ENCODE results near the gene SENP5.
"Not testable (repeated sequence)": the region's sequence is repeated elsewhere in the genome, so short reads cannot be mapped to it uniquely, and the experiment has no call there.

The SENP5 gene

GRCh38 chr3:196944037-196944790 is 76.5 kb downstream of the SENP5 start:
- DNase-seq, result not testable (repeated sequence)

DNA sequence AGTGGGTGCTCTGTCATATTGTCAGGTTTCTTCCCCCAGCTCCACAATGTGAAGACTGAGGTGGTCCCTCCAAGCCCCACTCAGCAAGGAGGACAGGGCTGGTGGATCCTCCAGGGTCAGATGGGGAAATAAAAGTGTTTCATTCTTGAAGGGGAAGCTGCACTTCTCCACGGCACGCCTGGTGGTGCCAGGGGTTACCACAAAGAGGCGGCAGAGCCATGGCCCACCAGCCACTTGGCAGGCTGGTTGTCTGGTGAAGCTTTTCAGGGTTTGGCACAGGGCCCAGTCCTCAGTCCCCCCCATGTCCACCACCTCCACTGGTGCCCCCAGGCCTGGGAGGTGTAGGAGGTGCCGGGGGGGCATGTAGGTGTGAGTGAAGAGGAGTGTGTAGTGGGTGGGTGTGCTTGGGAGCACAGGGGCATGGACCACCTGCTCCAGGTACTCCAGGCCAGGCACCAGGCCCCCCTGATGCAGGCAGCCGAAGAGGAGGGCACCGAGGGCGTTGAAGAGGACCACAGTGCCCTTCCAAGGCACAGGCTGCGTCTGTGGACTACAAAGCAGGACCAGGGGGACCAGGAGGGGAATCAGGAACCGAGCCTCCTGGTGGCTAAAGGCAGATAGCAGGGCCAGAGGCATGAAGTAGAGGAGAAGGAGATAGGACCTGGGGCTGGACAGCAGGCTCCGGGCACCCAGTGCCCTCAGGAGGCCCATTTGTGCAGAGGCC is 79.6 kb downstream of the SENP5 start:
- no peak for DNase-seq

GRCh38 chr3:196947860-196948441 is 80.2 kb downstream of the SENP5 start:
- DNase-seq, result no peak

GRCh38 chr3:196948442-196949284 is 80.9 kb downstream of the SENP5 start:
- no peak for DNase-seq

GRCh38 chr3:196949285-196949619 is 81.5 kb downstream of the SENP5 start:
- DNase-seq, result no peak

DNA sequence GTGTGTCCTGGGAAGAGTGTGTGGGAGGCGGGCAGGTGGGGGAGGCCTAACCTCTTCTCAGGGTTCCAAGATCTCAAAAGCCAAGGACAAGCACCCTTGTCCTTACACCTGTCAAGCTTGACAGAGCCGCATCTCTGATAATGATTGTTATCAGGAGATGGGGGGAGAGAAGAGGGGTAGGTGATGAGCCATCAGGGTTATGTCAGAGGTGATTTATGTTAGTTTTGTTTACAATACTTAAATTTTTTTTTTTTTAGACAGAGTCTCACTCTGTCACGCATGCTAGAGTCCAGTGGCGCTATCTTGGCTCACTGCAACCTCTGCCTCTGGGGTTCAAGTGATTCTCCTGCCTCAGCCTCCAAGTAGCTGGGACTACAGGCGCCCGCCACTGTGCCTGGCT is 82.0 kb downstream of the SENP5 start:
- DNase-seq, result no peak

DNA sequence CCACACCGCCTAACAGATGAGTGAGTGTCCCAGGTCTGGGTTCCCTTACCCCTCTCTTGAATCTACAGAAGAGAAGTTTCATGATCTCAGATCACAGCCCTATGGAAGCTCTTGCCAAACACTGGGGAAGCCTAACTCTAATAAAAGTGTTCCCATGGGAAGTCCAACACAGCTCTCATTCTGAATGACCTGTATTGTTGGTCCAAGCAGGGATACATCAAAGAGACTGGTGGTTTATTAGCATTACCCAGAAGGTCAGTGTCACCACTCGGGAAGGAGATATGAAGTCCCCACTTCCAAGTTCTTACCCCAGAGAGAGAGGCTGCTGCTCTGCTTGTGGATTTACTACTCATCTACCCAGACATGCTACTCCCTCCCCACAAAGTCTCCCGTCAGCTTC is 83.7 kb downstream of the SENP5 start:
- DNase-seq, result no peak

DNA sequence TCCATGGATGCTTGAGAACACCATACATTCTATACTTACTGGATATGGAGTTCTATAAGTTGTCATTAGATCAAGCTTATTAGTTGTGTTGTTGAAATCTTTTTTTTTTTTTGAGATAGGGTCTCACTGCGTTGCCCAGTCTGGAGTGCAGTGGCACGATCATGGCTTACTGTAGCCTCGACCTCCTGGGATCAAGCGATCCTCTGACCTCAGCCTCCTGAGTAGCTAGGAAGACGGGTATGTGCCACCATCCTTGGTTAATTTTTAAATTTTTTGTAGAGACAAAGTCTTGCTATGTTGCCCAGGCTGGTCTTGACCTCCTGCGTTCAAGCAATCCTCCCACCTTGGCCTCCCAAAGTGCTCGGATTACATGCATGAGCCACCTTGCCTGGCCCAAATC is 87.1 kb downstream of the SENP5 start:
- no peak for DNase-seq

DNA sequence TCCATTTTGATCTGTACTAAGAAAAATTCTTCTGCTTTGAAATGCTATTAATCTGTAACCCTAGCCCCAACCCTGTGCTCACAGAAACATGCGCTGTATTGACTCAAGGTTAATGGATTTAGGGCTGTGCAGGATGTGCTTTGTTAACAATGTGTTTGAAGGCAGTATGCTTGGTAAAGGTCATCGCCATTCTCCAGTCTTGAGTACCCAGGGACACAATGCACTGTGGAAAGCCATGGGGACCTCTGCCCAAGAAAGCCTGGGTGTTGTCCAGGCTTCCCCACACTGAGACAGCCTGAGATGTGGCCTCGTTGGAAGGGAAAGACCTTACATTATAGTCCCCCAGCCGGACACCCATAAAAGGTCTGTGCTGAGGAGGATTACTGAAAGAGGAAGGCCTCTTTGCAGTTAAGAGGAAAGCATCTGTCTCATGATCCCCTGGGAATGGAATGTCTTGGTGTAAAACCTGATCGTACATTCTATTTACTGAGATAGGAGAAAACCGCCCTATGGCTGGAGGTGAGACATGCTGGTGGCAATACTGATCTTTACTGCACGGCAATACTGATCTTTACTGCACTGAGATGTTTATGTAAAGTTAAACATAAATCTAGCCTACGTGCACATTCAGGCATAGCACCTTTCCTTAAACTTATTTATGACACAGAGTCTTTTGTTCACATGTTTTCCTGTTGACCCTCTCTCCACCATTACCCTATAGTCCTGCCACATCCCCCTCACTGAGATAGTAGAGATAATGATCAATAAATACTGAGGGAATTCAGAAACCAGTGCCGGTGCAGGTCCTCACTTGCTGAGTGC is 94.6 kb downstream of the SENP5 start:
- no peak for DNase-seq

GRCh38 chr3:196962930-196963630 is 95.4 kb downstream of the SENP5 start:
- DNase-seq, result no peak

DNA sequence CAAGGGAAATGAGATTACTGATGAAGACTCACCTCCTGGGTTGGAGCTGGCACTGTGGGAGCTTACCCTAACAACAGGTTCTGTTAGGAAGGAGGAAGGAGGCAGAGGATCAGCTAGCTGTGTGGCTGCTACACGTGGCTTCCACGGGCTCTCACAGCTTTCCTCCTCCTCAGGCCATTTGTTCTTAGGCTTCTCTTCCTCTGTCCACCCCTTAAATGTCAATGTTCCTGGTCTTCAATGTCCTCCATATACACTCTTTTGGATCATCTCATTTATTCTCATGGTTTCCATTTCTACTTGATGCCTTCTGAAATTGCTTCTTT is 95.9 kb downstream of the SENP5 start:
- DNase-seq, result no peak

DNA sequence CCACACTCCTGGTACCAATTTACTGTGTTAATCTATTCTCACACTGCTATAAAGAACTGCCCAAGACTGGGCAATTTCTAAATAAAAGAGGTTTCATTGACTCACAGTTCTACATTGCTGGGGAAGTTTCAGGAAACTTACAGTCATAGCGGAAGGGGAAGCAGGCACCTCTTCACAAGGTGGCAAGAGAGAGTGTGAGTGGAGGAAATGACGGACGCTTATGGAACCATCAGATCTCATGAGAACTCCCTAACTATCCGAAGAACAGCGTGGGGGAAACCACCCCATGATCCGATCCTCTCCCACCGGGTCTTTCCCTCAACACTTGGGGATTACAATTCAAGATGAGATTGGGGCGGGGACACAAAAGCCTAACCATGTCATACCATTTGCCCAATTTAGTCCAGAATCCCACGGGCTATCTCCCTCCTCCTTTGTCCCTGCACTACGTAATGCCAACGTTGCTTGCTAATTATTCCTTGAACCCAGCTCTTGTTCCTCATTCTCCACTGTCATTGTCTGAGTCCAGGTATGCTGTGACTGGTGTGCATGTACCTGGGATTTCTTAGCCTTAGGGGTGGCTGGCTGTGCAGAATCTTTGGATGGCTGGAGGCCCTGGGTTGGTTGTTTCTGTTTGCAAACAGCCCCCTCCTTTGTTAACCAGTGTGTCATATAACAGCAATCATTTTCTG is 97.5 kb downstream of the SENP5 start:
- no peak for DNase-seq

DNA sequence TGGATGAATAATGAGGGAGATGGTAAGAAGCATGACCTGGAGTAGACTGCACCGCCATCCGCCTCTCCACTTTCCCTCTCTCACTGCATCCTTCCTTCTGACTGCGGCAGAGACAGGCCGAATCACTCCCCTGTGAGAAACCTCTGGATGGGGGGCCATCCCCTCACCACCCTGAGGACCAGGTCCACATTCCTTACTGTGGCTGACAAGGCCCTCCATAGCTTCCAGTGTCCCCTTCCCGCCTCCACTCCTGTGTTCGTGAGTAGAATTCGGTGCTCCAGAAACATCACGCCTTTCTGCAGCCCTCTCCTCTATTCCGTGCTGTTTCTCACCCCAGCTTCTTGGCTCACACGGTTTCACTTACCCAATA is 98.1 kb downstream of the SENP5 start:
- DNase-seq, result no peak

- DNase-seq, result no peak
Observed at GRCh38 chr3:196966526-196967401, 99.0 kb downstream of the SENP5 start.

DNA sequence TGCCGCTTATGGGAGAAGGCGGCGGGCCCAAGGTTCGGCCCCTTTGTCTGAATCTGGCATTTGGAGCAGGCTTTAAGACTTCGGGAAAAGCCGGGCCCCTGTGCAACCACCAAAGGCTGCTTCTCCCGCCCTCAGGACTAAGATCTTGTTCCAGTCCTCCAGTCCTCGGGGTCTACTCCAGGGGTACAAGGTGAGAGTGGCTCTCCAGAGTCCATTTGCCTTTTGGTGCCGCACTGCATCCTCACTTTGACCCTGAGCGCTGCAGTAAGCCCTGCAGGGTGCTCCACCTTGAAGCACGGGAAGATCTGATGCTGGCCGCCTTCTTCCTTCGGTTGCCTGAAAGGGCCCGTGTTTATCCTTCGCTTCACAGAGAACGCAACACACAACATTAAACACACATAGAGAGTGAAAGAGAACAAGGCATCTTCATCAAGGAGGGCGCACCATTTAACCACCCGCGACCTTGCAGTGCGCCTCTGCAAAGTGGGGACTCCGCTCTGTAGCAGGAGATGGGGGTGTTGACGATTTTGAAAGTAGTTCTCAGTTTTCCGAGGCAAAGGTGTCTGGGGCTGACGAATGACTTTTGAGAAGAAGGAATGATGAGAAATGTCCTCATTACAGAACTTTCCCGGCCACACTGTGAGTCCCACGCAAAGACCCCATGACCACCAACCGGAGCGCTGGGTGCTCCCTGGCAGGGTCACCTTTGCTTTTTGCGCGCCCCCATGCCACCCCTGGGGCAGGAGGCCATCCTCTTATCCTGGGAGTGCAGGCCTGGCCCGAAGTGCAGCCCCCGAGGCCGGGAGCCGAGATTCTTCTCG is 99.9 kb downstream of the SENP5 start:
- DNase-seq, result no peak

DNA sequence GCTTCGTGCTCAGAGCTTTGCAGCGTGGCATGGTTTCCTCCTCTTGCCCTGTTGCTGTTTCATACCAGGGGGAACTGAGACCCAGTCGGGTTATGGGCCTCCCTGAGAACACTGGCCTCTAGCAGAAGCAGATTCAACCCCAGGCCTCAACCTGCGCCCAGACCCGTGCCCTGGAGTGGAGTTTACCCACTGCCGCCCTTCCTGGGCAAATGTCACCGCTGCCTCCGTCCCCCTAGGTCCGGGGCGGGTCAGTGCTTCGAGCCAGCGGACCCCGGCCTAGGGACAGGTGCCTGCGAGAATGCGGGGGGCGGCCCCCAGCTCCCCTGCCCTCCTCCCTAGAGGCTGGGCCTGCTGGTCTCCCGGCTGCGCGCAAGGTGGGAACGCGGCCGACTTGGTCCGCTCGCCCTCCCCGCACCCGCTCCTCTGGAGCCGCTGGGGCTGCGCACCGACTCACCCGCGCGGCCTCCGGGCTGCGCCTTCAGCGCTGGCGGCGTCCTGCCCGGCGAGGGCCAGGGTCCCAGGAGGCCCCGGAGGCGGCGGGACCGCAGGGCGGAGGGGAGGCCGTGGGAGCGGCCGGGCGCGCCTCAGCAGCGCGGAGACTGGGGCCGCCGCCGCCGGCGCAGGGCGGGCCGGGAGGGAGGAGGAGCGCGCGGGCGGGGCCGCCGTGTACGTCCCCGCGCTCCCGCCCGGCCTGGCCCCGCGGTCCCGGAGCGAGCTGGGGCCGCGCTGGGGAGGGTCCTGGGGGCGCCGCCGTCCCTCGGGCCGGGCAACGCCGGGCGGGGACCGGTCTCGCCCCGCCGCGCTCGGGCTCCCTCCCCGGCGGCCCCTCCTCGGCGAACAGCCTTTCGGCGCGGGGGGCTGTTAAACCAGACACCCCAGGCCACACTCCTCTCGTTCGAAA is 100.8 kb downstream of the SENP5 start, which contains the start of gene PIGZ:
PIGZ (minus strand) TSS at position 601 of the 901 bp plus-strand sequence. CDS start 16,802 bp downstream, outside the sequence.
- DNase-seq, result peak; percentile 38

DNA sequence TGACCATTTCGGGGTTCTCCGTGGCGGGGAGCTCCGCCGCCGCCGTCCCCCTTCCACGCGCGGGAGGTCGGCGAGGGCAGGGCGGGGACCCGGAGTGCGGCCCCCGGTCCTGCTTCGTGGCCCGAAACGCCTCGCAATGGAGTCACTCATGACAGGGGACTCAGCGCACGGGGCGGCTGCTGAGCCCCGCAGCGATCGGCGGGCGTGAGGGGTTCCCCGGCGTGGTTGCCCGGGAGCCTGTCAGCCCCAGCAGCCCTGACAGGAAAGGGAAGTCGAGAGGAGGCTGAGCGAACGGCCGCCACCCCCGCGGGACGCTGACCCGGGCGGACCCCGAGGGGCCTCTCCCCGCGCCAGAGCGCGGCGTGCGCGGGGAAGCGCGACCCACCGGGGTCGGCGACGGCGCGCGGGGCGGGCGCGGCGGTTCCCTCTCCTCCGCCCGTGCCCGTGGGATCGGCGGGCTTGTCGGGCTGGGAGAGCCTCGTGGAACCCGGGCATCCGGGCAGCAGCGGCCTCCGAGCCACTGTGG is 101.5 kb downstream of the SENP5 start:
- DNase-seq, result no peak
